Measurements from ENCODE around the gene CFAP45. TPM values are rescaled to one million over a fixed set of nuclear protein-coding genes. Genes with fewer than 3 reads are reported as not detected.

Gene CFAP45
- total and polyA plus RNA-seq, 2 experiments from 2014 or later, result 0.43 TPM; not detected in 1

- peaks cover 32% of the 10 kb centered on the region for H3K4me1 ChIP-seq (ENCODE audit: insufficient read depth)
- H3K27me3 ChIP-seq, result no peaks in the 10 kb centered on the region
- H3K4me3 ChIP-seq, result no peak overlapping the region
- 36% methylated on average over 9 of the region's 9 CpGs for WGBS (ENCODE audit: low lambda C conversion rate, missing lambda C conversion rate)
- peak overlapping the region; percentile 79 for H3K27ac ChIP-seq
- peaks cover under 1% of the 10 kb centered on the region for H3K79me2 ChIP-seq
- peak overlapping the region; percentile 32 for H3K4me2 ChIP-seq
- no peaks in the 10 kb centered on the region for H3K36me3 ChIP-seq (replicated peaks; ENCODE audit: insufficient read depth, low read depth)
- peak; percentile 80 for DNase-seq (ENCODE audit: low spot score)
- no peak for TF ChIP-seq EZH2 (IDR thresholded peaks at IDR 0.05; ENCODE audit: borderline replicate concordance)
- no peaks in the 10 kb centered on the region for H3K9me3 ChIP-seq (ENCODE audit: low read depth)
- no peaks in the 10 kb centered on the region for H4K20me1 ChIP-seq (ENCODE audit: insufficient read depth, poor library complexity, severe bottlenecking)
- no peak overlapping the region for H2AFZ ChIP-seq
- no peaks in the 10 kb centered on the region for H3K9me2 ChIP-seq (replicated peaks; ENCODE audit: insufficient read depth)
Observed at GRCh38 chr1:159916242-159917051, 16.5 kb upstream of the CFAP45 start.

- no peaks in the 10 kb centered on the region for H3K9me2 ChIP-seq (replicated peaks; ENCODE audit: insufficient read depth)
- H2AFZ ChIP-seq, result no peak overlapping the region
- peaks cover 38% of the 10 kb centered on the region for H3K4me1 ChIP-seq (ENCODE audit: insufficient read depth)
- no peaks in the 10 kb centered on the region for H3K9me3 ChIP-seq (ENCODE audit: low read depth)
- peak overlapping the region; percentile 32 for H3K4me2 ChIP-seq
- H3K27me3 ChIP-seq, result no peaks in the 10 kb centered on the region
- H4K20me1 ChIP-seq (ENCODE audit: insufficient read depth, poor library complexity, severe bottlenecking), result no peaks in the 10 kb centered on the region
- DNase-seq (ENCODE audit: low spot score), result no peak
- no peaks in the 10 kb centered on the region for H3K79me2 ChIP-seq
- WGBS (ENCODE audit: low lambda C conversion rate, missing lambda C conversion rate), result 34% methylated on average over 5 of the region's 5 CpGs
- H3K4me3 ChIP-seq, result no peak overlapping the region
- H3K36me3 ChIP-seq (replicated peaks; ENCODE audit: insufficient read depth, low read depth), result no peaks in the 10 kb centered on the region
- peak overlapping the region; percentile 79 for H3K27ac ChIP-seq
- TF ChIP-seq EZH2phosphoT487 (IDR thresholded peaks at IDR 0.05; ENCODE audit: low read depth, severe bottlenecking, unreplicated experiment) (no peak), EZH2 (IDR thresholded peaks at IDR 0.05; ENCODE audit: borderline replicate concordance) (no peak), CTCF (IDR thresholded peaks at IDR 0.05; ENCODE audit: poor library complexity) (no peak)
Observed at GRCh38 chr1:159915571-159916241, 15.7 kb upstream of the CFAP45 start.

- WGBS (ENCODE audit: low lambda C conversion rate, missing lambda C conversion rate), result 71% methylated on average over 10 of the region's 10 CpGs
- DNase-seq (ENCODE audit: low spot score), result no peak
- no peak overlapping the region for H3K4me3 ChIP-seq
- no peak overlapping the region for H3K4me2 ChIP-seq
- peaks cover 50% of the 10 kb centered on the region for H3K4me1 ChIP-seq (ENCODE audit: insufficient read depth)
- no peaks in the 10 kb centered on the region for H3K27me3 ChIP-seq
- no peak overlapping the region for H2AFZ ChIP-seq
- no peaks in the 10 kb centered on the region for H3K79me2 ChIP-seq
- H3K27ac ChIP-seq, result peak overlapping the region; percentile 70
- no peaks in the 10 kb centered on the region for H4K20me1 ChIP-seq (ENCODE audit: insufficient read depth, poor library complexity, severe bottlenecking)
- TF ChIP-seq EZH2 (IDR thresholded peaks at IDR 0.05; ENCODE audit: borderline replicate concordance), result no peak
- no peak for TF ChIP-seq CTCF (IDR thresholded peaks at IDR 0.05; ENCODE audit: poor library complexity)
- TF ChIP-seq EZH2phosphoT487 (IDR thresholded peaks at IDR 0.05; ENCODE audit: low read depth, severe bottlenecking, unreplicated experiment), result no peak
- H3K36me3 ChIP-seq (replicated peaks; ENCODE audit: insufficient read depth, low read depth), result no peaks in the 10 kb centered on the region
- no peaks in the 10 kb centered on the region for H3K9me2 ChIP-seq (replicated peaks; ENCODE audit: insufficient read depth)
- H3K9me3 ChIP-seq (ENCODE audit: low read depth), result no peaks in the 10 kb centered on the region
Observed at GRCh38 chr1:159914252-159915018, 14.5 kb upstream of the CFAP45 start.
